NOMO-1 treated with DMSO at 0.1 percent for 48 hours (cell line): ENCODE data around the gene TMEM131L.
"Not testable (repeated sequence)": the region's sequence is repeated elsewhere in the genome, so short reads cannot be mapped to it uniquely, and the experiment has no call there.

ENCODE experiments used
- DNase-seq: peaks from one replicate; lab custom pipeline; 2025; ENCODE audit not compliant: unreplicated experiment; lab: John Stamatoyannopoulos, UW

TMEM131L gene

DNA sequence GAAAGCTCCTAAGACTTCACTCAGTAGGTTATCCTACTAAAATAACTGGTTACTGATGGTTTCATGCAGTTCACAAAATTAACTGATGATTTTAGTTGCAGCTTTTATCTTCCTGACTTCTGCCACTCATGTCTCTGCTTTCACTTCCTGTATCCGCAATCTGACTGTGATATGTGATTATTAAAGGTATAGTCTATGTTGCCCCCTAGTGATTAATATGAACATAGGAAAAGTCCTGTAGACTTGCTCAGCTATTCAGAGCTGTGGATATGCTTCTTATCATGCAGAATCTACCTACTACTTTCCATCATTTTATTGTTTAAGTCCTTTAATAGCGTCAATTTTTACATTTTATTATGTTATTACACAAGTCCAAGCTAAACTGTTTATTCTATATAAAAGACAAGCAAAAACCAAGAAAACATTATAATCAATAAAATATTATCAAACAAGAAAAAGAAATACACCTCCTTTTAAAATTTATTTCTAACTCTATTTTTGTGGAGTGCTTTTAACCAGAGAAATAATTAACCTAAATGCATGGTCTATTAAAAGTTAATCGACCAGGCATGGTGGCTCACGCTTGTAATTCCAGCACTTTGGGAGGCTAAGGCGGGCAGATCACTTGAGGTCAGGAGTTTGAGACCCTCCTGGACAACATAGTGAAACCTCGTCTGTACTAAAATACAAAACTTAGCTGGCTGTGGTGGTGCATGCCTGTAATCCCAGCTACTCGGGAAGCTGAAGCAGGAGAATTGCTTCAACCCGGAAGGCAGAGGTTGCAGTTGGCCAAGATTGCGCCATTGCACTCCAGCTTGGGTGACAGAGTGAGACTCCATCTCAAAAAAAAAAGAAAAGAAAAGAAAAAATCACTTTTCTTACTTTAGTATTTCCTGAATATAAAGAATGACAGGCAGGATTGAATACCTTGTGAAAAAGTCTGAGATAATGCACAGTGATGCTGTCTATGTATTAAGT lies 177.5 kb downstream of the TMEM131L start:
- peak; percentile 94 for DNase-seq

DNA sequence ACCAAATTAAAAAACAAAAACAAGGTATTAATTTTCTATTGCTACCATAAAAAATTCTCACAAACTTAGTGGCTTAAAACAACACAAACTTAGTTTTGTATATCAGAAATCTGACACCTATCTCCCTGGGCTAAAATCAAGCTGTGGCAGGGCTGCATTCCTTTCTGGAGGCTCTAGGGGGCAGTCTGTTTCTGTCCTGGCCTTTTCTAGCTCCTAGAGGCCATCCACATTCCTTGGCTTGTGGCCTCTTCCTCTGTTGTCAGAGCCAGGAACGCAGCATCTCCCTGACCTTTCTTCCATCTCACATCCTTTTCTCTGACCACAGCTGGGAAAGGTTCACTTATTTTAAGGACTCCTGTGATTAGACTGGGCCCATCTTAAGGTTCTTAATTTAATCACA lies 179.0 kb downstream of the TMEM131L start:
- no peak for DNase-seq

DNA sequence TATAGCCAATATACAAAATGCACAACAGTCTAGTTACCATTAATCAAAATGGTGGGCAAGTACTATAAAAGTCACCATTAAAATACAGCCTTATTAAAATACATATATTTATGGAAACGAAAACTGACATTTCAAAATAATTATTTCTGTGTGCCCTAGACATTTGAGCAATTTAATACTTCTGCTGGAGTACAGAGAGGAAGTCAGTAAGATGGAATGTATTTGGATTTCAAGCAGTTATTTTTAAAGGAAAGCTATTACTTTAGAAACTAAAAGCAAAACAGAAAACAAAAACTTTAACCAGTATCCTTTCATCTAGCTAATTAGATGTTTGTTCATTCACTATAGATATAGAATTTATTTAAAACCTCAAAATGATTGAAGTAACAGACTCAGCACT lies 180.1 kb downstream of the TMEM131L start:
- no peak for DNase-seq

DNA sequence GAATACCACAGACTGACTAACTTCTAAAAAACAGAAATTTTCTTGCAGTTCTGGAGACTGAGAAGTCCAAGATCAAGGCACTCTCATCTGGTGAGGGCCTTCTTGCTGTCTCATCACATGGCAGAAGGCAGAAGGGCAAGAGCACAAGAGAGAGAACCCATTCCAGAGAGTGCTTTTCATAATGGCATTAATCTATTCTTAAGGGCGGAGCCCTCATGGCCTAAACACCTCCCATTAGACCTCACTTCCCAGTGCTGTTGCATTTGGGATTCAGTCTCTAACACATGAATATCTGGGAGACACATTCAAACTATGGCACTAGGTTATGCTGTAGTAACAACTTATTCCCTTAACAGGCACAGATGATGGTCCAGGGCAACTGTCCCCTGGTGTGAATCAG lies 180.8 kb downstream of the TMEM131L start:
- DNase-seq, result no peak

DNA sequence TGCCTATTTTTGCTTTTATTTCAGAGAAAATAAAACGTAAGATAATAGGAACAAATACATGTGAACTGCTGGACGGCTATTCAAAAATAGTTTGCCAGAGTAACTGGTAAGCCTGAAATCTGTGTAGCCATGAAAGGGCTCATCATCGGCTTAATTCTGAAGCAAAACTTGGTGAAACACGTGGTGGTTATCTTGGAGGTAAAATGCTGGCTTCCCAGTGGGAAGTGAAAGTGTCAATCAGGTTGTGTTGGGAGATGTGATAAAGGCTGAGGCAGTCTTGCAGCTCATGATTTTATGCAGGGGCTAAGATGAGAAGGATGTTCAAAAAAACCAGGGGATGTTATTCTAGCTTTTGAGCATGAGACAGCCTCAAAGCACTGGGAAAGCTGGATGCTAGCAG lies 181.8 kb downstream of the TMEM131L start:
- DNase-seq, result no peak

DNA sequence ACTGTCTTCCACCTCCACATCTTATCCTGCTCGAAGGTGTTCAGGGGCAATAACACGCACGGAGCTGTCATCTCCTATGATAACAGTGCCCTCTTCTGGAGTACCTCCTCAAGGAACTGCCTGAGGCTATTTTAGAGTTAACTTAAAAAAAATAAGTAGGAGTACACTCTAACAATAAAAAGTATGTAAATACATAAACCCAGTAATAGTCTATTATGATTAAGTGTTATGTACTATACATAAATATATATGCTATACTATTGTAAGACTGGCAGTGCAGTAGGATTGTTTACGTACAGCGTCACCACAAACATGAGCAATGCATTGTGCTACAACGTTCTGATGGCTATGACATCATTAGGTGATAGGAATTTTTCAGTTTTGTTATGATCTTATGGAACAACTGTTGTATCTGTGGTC lies 183.4 kb downstream of the TMEM131L start:
- peak; percentile 11 for DNase-seq

DNA sequence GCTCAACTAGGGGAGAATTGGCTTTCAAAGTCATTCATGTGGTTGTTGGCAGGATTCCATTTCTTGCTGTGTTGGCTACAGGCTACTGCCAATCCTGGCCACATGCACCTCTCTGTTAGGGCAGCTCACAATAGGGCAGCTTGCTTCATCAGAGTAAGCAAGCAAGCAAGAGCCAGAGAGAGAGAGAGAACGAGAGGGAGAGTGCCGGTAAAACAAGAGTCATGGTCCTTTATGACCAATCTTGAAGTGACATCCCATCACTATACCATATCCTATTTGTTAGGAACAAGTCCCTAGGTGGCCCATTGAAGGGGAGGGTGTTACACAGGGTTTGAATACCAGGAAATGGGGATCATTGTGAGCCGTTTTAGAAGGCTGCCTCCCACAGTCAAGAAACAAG lies 185.0 kb downstream of the TMEM131L start:
- DNase-seq, result no peak

DNA sequence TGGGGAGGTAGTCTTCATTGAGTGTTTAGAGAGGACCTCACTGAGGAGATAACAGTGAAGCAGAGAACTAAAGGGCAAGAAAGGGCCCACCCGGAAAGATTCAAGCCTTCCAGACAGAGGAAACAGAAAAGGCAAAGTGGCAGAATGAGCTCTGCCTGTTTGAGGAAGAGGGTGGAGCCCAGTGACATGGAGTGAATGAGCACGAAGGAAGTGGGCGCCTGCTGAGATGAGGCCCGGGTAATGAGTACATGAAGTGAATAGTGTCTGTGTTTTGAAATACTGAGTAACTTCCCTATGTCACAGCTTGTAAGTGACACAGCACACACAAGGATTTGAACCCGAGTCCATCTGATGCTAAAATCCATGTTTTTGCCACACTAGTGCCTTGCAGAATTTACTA lies 185.4 kb downstream of the TMEM131L start:
- peak; percentile 99 for DNase-seq

DNA sequence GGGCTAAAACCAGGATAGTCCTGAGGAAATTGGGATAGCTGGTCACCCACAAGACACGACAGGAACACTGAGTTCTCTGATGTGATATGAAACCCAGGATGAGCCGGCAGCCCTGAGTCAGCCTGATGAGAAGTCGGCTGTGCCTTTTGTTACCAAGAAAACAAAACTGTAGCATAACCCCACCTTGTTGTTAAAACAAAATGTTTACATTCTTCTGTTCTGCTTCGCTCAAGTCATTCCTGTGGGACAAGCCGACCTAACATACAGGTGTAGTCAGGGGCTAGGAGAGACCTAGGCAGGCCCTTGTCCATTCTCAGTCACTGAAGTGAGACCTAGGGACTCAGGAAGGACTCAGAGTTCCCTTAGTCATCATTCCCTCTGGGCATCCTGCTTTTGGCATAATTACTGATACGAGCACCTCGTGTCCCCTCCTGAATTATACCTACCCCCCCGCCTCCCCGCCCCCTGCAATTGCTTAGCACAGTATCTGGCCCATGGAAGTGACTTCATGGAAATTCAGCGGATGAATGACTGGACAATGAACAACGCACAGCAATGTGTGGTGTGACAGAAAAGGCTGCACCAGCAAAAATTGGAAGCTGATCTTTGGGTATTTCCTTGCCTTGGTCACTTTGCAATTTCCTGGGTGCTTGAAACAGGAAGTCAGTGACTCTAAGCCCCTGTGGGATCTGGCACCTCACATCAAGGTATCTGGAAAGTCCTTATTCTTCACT lies 186.1 kb downstream of the TMEM131L start:
- DNase-seq, result peak; percentile 40

DNA sequence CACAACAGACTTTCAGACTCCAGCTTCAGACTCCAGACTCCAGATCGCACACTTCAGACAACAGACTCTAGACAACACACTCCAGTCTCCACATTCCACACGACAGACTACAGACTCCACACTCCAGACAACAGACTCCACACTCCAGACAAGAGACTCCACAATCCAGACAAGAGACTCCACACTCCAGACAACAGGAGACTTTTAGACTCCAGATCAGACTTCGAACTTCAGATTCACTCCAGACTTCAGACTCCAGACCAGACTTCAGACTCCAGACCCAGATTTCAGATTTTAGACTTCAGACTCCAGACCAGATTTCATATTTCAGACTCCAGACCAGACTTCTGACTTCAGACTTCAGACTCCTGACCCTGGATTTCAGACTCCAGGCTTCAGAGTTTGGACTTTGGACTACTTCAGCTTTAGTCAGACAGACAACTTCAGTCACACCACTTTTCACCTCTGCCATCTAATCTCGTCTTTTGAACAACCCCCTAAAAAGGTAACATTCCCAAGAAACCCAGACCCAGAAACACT lies 188.9 kb downstream of the TMEM131L start:
- peak; percentile 18 for DNase-seq

DNA sequence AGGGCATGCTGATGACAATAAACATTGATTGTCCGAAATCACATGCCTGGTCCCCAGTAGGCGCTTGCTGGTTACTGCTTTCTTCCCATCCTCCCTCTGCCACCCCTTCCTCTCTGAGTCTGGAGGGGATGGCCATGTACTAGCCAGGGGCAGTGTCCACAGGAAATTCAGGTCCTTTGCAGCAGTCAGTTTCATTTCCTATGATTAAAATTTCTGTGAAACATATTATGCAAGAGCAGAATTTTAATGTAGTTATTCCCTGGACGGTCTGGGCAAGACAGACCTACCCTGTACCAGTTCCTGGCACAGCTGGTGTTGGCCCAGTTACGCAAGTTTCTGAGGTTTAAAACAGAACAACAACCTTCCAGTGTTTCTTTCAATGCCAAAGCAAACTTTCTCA lies 189.8 kb downstream of the TMEM131L start:
- DNase-seq, result peak; percentile 68

DNA sequence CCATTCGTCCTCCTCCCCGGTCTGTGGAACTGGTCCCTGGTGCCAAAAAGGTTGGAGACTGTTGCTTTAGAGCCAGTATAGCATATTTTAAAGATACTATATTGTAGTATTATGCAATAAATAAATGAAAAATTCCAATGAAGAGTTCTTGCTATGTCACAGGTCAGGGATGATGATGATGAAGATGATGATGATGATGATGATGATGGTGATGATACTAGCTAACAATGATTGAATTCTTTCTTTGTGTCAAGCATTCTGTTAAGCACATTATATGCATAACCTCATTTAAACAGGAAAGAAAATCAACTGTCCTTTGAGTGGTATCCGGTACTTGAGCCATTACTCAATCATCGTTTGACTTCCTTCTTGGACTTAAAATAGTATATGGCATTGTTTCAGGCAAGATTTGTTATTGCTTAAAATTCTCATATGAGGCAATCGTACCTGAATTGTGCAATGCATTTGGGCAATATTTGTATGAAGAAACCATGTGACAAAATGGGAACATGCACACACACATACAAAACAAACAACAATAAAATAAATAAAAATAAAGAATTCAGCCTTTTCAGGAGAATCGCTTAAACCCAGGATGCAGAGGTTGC lies 195.2 kb downstream of the TMEM131L start:
- peak; percentile 97 for DNase-seq

DNA sequence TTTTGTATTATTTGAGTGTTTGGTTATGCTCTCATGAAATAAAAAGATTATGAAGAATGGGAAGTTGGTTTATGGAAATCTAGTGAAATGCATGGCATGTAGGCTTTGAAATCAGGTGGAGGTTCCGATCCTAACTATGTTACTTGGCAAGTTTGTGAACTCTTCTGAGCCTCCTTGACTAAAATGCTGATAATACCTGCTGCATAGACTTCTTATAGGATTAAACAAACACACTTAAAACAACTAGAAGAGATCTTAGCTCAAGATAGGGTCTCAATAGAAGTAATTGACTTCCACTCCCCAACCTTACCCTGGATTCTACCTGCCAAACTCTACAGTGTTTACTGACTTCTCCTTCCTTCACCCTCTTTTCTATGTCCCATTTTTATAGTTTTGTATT lies 195.7 kb downstream of the TMEM131L start:
- DNase-seq, result no peak

DNA sequence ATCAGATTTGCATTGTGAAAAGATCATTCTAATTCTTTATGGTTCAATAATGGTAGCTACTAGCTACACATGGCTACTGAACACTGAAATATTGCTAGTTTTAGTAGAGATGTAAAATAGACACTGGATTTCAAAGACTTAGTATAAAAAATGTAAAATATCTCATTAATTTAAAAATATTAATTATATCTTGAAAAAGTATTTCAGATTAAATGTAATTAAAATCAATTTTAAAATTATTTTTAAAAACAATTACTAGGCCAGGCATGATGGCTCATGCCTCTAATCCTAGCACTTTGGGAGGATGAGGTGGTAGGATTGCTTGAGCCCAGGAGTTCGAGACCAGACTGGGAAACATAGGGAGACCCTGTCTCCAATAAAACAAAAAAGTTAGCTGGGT lies 197.5 kb downstream of the TMEM131L start:
- no peak for DNase-seq

DNA sequence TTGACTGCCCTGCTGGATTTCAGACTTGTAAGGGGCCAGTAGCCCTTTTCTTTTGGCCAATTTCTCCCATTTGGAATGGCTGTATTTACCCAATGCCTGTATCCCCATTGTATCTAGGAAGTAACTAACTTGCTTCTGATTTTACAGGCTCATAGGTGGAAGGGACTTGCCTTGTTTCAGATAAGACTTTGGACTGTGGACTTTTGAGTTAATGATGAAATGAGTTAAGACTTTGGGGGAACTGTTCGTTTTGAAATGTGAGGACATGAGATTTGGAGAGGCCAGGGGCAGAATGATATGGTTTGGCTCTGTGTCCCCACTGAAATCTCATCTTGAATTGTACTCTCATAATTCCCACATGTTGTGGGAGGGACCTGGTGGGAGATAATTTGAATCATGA lies 200.3 kb downstream of the TMEM131L start:
- not testable (repeated sequence) for DNase-seq

DNA sequence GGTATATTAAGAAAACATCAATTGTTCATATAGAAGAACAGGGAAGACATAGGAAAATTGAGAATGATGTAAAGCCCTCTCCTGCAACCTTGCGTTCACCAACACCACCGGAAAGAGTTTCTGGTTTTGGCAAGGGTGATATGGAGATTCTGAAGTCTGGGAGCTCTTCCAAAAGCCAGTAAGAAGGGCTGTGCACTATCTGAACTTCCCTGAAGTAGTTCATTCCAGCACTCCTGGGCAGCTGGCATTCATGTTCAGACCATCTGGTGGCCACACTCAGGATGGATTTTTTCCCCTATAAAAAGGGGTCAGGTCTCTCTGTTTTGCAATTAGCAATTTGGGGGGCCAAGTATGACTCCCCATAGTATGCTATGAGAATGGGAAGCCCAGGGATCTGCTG lies 202.5 kb downstream of the TMEM131L start:
- DNase-seq, result no peak

DNA sequence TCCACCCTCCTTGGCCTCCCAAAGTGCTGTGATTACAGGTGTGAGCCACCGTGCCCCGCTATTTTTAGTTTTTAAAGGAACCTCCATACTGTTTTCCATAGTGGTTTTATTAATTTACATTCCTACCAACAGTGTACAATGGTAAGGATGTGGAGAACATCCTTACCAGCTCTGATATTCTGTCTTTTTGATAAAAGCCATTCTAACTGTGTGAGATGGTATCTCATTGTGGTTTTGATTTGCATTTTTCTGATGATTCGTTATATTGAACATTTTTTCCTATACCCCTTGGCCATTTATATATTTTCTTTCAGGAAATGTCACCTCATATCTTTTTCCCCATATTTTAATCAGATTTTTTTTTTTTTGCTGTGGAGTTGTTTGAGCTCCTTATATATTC lies 203.7 kb downstream of the TMEM131L start:
- DNase-seq, result no peak

DNA sequence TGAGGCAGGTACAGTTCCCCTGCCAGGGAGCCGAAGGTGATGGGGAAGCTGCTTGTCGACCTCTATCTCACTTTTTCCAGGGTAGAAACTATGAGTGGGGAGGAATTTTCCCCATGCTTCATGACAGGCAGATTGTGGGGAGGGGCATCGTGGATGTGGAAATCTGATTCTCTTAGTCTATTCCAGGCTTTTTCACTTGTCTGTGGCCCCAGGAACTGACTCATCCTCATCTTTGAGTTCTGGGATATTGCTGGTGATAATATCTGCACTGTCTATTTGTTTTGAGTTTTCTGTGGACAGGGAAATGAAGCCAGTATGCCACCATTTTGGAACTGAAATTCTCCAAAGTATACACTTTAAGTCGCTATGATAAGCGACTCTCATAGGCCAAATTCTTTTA lies 210.3 kb downstream of the TMEM131L start:
- DNase-seq, result no peak

DNA sequence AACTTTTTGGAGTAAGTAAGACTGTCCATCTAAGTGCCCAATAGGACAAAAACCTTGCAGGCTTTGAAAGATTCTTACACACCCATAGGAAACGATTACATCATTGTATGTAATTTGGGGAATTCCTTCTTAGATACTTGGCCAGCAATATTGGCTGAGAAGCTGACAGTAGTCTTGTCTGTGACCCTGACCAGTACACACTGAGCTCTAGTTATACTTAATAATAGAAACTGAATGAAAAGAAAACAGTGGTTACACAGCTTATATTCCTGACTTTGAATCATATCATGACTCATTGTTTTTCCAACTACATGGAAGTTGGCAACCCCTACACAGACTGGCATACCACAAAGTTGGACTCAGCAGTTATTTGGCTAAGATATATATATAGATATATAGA lies 210.8 kb downstream of the TMEM131L start:
- no peak for DNase-seq

DNA sequence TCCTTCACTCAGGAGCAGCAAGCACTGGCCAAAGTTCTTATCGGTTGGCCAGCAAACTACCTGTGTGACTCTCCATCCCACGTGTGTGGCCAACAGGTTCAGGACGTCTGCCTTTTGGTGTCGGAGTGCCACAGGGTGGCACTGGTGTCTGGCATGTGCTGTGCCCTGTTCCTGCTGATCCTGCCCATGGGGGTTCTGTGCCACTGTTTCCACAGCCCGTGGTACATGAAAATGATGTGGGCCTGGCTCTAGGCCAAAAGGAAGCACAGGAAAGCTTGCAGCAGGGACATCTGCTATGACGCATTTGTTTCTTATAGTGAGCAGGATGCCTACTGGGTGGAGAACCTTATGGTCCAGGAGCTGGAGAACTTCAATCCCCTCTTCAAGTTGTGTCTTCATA lies 213.3 kb downstream of the TMEM131L start:
- no peak for DNase-seq

DNA sequence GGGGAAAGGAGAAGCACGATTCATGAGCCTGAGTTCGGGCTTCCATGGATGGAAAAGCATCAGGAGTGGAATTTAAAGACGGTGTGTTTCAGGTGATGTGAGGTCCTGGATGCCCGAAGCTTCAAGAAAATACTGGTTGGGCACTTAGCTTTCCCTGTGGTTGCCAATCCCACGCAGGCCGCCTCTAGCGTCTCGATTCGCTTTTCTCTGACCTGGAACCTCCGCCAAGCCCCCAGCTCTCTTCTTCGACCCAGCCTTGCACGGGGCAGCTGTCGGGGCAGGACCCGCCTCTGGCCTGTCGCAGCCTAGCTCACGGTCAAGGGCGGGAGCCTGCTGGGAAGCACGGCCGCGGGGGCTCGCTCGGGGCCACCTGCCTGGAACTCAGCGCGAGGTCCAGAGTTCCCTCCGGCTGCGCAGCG lies 217.6 kb downstream of the TMEM131L start:
- no peak for DNase-seq
